GM12892 (cell line): ENCODE data around the gene RBM4.

Source experiments
- DNase-seq: peaks from one replicate; pipeline ENCODE4 v3.0.0; 2011; ENCODE audit not compliant: insufficient read length
- FAIRE-seq: peaks from 2 replicates; lab custom pipeline; 2011; peaks lifted over from hg19 to GRCh38; lab: Jason Lieb, UNC
- POLR2A ChIP-seq: IDR thresholded peaks from 2 replicates; pipeline ENCODE4 v1.6.1; 2011; ENCODE audit warnings: low read depth, low read length, control low read depth
- POLR2AphosphoS5 ChIP-seq: IDR thresholded peaks from 2 replicates; pipeline ENCODE4 v1.6.1; 2011; ENCODE audit warnings: low read depth, low read length, control low read depth
- TAF1 ChIP-seq: IDR thresholded peaks from 2 replicates; pipeline ENCODE4 v1.6.1; 2011; ENCODE audit warnings: low read depth, mild to moderate bottlenecking, control low read depth, low read length, borderline replicate concordance

RBM4 gene

GRCh38 chr11:66686801-66687750 is 48.6 kb downstream of the RBM4 start:
- FAIRE-seq = no peak
- TF ChIP-seq TAF1 (no peak), POLR2AphosphoS5 (no peak), POLR2A (no peak)
- no peak for DNase-seq

- DNase-seq = no peak
- no peak for FAIRE-seq
- TF ChIP-seq POLR2A (no peak), TAF1 (no peak), POLR2AphosphoS5 (no peak)
Observed at GRCh38 chr11:66687831-66688281, 49.4 kb downstream of the RBM4 start.

- no peak for FAIRE-seq
- DNase-seq = no peak
- TF ChIP-seq POLR2AphosphoS5 (no peak), TAF1 (no peak), POLR2A (no peak)
Observed at GRCh38 chr11:66688561-66689534, 50.3 kb downstream of the RBM4 start.

- TF ChIP-seq POLR2AphosphoS5 = no peak
- no peak for TF ChIP-seq POLR2A
- TF ChIP-seq TAF1 = no peak
- FAIRE-seq (no peak), DNase-seq (no peak)
Observed at GRCh38 chr11:66689661-66690590, 51.4 kb downstream of the RBM4 start.

GRCh38 chr11:66691311-66691980 is 52.9 kb downstream of the RBM4 start:
- TF ChIP-seq POLR2AphosphoS5 = no peak
- no peak for TF ChIP-seq POLR2A
- TF ChIP-seq TAF1 = no peak
- no peak for DNase-seq
- FAIRE-seq = no peak

GRCh38 chr11:66692446-66692845 is 53.9 kb downstream of the RBM4 start:
- no peak for FAIRE-seq
- TF ChIP-seq POLR2A (no peak), TAF1 (no peak), POLR2AphosphoS5 (no peak)
- no peak for DNase-seq

GRCh38 chr11:66692871-66693331 is 54.4 kb downstream of the RBM4 start:
- FAIRE-seq (no peak), DNase-seq (no peak)
- TF ChIP-seq POLR2A (no peak), TAF1 (no peak), POLR2AphosphoS5 (no peak)

- FAIRE-seq (no peak), DNase-seq (no peak)
- TF ChIP-seq POLR2AphosphoS5 (no peak), TAF1 (no peak), POLR2A (no peak)
Observed at GRCh38 chr11:66693356-66694055, 55.0 kb downstream of the RBM4 start.

GRCh38 chr11:66694056-66694410 is 55.5 kb downstream of the RBM4 start:
- FAIRE-seq = no peak
- DNase-seq = no peak
- TF ChIP-seq POLR2AphosphoS5 = no peak
- TF ChIP-seq TAF1 = no peak
- no peak for TF ChIP-seq POLR2A

GRCh38 chr11:66694732-66695207 is 56.3 kb downstream of the RBM4 start:
- TF ChIP-seq POLR2AphosphoS5 (no peak), TAF1 (no peak), POLR2A (no peak)
- FAIRE-seq = peak; percentile 99
- peak; percentile 78 for DNase-seq
